Stimulated activated CD4-positive, alpha-beta T cell treated with anti-CD3 and anti-CD28 coated beads, Interleukin-1b, Interleukin-23, amount 100 ng/mL, for 24 hours (primary cell): Measurements from ENCODE around the gene GARS1.
"Not testable (repeated sequence)": the region's sequence is repeated elsewhere in the genome, so short reads cannot be mapped to it uniquely, and the experiment has no call there.

Experiments
- DNase-seq, 4 experiments: peaks; one replicate each; pipeline ENCODE4 v3.0.0-alpha.2; 2020; ENCODE audit warnings: low read depth in 4 of 4, low spot score in 1 of 4

GARS1 gene

GRCh38 chr7:30618961-30619360 lies 24.3 kb downstream of the GARS1 start:
- no peak for DNase-seq

GRCh38 chr7:30625283-30625682 lies 30.6 kb downstream of the GARS1 start:
- DNase-seq: no peak

GRCh38 chr7:30627026-30627425 lies 32.3 kb downstream of the GARS1 start:
- DNase-seq: no peak

GRCh38 chr7:30630986-30631385 lies 36.3 kb downstream of the GARS1 start:
- no peak for DNase-seq

- DNase-seq: no peak
Measured at GRCh38 chr7:30633223-30633622, 38.5 kb downstream of the GARS1 start.

GRCh38 chr7:30634193-30634626 lies 39.5 kb downstream of the GARS1 start:
- DNase-seq: no peak

GRCh38 chr7:30634634-30635201 lies 40.0 kb downstream of the GARS1 start:
- DNase-seq: no peak

- DNase-seq: no peak
Measured at GRCh38 chr7:30635798-30636197, 41.1 kb downstream of the GARS1 start.

- DNase-seq: not testable (repeated sequence)
Measured at GRCh38 chr7:30642322-30642721, 47.6 kb downstream of the GARS1 start.

GRCh38 chr7:30642789-30643188 lies 48.1 kb downstream of the GARS1 start:
- DNase-seq: no peak

GRCh38 chr7:30644286-30644955 lies 49.7 kb downstream of the GARS1 start:
- no peak for DNase-seq

GRCh38 chr7:30645661-30646060 lies 51.0 kb downstream of the GARS1 start:
- no peak for DNase-seq

GRCh38 chr7:30646154-30646553 lies 51.5 kb downstream of the GARS1 start:
- no peak for DNase-seq

GRCh38 chr7:30647589-30648364 lies 53.1 kb downstream of the GARS1 start:
- DNase-seq: no peak

- no peak for DNase-seq
Measured at GRCh38 chr7:30648744-30649540, 54.3 kb downstream of the GARS1 start.

- DNase-seq: no peak
Measured at GRCh38 chr7:30649717-30650420, 55.2 kb downstream of the GARS1 start.

- DNase-seq: no peak
Measured at GRCh38 chr7:30650421-30650808, 55.7 kb downstream of the GARS1 start.

- DNase-seq: no peak
Measured at GRCh38 chr7:30652132-30652531, 57.5 kb downstream of the GARS1 start.

- no peak for DNase-seq
Measured at GRCh38 chr7:30652698-30653641, 58.3 kb downstream of the GARS1 start.
